Type B pancreatic cell (in vitro differentiated cells): Measurements from ENCODE around the gene MED29. TPM values are rescaled to one million over a fixed set of nuclear protein-coding genes. Genes with fewer than 3 reads are reported as not detected.

Experiments
- DNase-seq: peaks from one replicate; pipeline ENCODE4 v3.0.0; 2021; ENCODE audit warnings: mixed read lengths; ENCODE audit not compliant: unreplicated experiment; ENCODE audit errors: extremely low spot score
- H3K27ac Mint-ChIP-seq: 2 replicates; pipeline ENCODE4 v1.8.0; 2021; ENCODE audit warnings: mild to moderate bottlenecking, mixed read lengths
- H3K27me3 Mint-ChIP-seq: 2 replicates; pipeline ENCODE4 v1.8.0; 2021; ENCODE audit warnings: mixed read lengths
- H3K36me3 Mint-ChIP-seq: 2 replicates; pipeline ENCODE4 v1.8.0; 2021; ENCODE audit warnings: mixed read lengths
- H3K4me1 Mint-ChIP-seq: one replicate; pipeline ENCODE4 v1.8.0; 2021; ENCODE audit warnings: mixed read lengths; ENCODE audit not compliant: unreplicated experiment
- H3K4me3 Mint-ChIP-seq: 2 replicates; pipeline ENCODE4 v1.8.0; 2021; ENCODE audit warnings: mild to moderate bottlenecking, mixed read lengths
- H3K9me3 Mint-ChIP-seq: 2 replicates; pipeline ENCODE4 v1.8.0; 2021; ENCODE audit warnings: mixed read lengths
- CTCF ChIP-seq: fragments of 200-600 bp; sonication (generic); conservative IDR thresholded peaks from 2 replicates; pipeline ENCODE4 v1.5.0; 2021; ENCODE audit warnings: antibody characterized with exemption, mild to moderate bottlenecking
- total RNA-seq: library from RNA; stranded (reverse); gene quantifications from 2 replicates; pipeline ENCODE4 v1.2.1, GENCODE V29; 2021; ENCODE audit warnings: low replicate concordance

MED29 gene
- total RNA-seq, 1 donor from 2014 or later, result 40.8 TPM

- H3K4me3 Mint-ChIP-seq, result no peak overlapping the region
- H3K36me3 Mint-ChIP-seq, result peaks cover 26% of the 10 kb centered on the region
- no peak for TF ChIP-seq CTCF
- H3K9me3 Mint-ChIP-seq, result no peaks in the 10 kb centered on the region
- H3K4me1 Mint-ChIP-seq, result peaks cover 6% of the 10 kb centered on the region
- DNase-seq, result no peak
- no peaks in the 10 kb centered on the region for H3K27me3 Mint-ChIP-seq
- no peak overlapping the region for H3K27ac Mint-ChIP-seq
Measured at GRCh38 chr19:39355253-39355652, 35.9 kb upstream of the MED29 start.

GRCh38 chr19:39356073-39356472 is 35.1 kb upstream of the MED29 start:
- H3K4me1 Mint-ChIP-seq, result peaks cover 6% of the 10 kb centered on the region
- TF ChIP-seq CTCF, result no peak
- H3K27me3 Mint-ChIP-seq, result no peaks in the 10 kb centered on the region
- no peaks in the 10 kb centered on the region for H3K9me3 Mint-ChIP-seq
- H3K27ac Mint-ChIP-seq, result no peak overlapping the region
- H3K4me3 Mint-ChIP-seq, result no peak overlapping the region
- no peak for DNase-seq
- H3K36me3 Mint-ChIP-seq, result peaks cover 26% of the 10 kb centered on the region

- Mint-ChIP-seq H3K9me3 (no peaks in the 10 kb centered on the region), H3K4me3 (no peak overlapping the region), H3K27me3 (no peaks in the 10 kb centered on the region), H3K27ac (no peak overlapping the region), H3K4me1 (peaks cover 6% of the 10 kb centered on the region), H3K36me3 (peaks cover 26% of the 10 kb centered on the region)
- no peak for DNase-seq
- TF ChIP-seq CTCF, result no peak
Measured at GRCh38 chr19:39356647-39357046, 34.5 kb upstream of the MED29 start.

GRCh38 chr19:39359026-39359425 is 32.2 kb upstream of the MED29 start:
- DNase-seq, result no peak
- Mint-ChIP-seq H3K27ac (no peak overlapping the region), H3K9me3 (no peaks in the 10 kb centered on the region), H3K4me1 (no peaks in the 10 kb centered on the region), H3K27me3 (no peaks in the 10 kb centered on the region), H3K36me3 (peaks cover 22% of the 10 kb centered on the region), H3K4me3 (no peak overlapping the region)
- TF ChIP-seq CTCF, result no peak

- H3K4me3 Mint-ChIP-seq, result no peak overlapping the region
- no peak overlapping the region for H3K27ac Mint-ChIP-seq
- no peak for TF ChIP-seq CTCF
- peaks cover 25% of the 10 kb centered on the region for H3K36me3 Mint-ChIP-seq
- no peaks in the 10 kb centered on the region for H3K4me1 Mint-ChIP-seq
- H3K27me3 Mint-ChIP-seq, result no peaks in the 10 kb centered on the region
- no peak for DNase-seq
- H3K9me3 Mint-ChIP-seq, result no peaks in the 10 kb centered on the region
Measured at GRCh38 chr19:39360599-39360998, 30.6 kb upstream of the MED29 start.
